Spleen (tissue), 11 donors: Measurements from ENCODE around the gene PRPF40B. TPM values are rescaled to one million over a fixed set of nuclear protein-coding genes. Genes with fewer than 3 reads are reported as not detected.

Experiments used
- DNase-seq: peaks from one replicate; pipeline ENCODE4 v3.0.0-alpha.2; 2020
- H3K27ac ChIP-seq, 8 donors: fragments of 200-600 bp; sonication (generic) in 7 of 8; 1 replicate in 4 of 8; 2 replicates in 4 of 8; pipeline versions ENCODE4 v1.5.0 to v1.8.0; 2016 to 2021; ENCODE audit warnings: inconsistent platforms in 4 of 8, mild to moderate bottlenecking in 4 of 8, moderate library complexity in 1 of 8
- H3K27me3 ChIP-seq, 7 donors: fragments of 200-600 bp; sonication (generic) in 6 of 7; replicated peaks in 1 of 7; 1 replicate in 4 of 7; 2 replicates in 3 of 7; pipeline versions ENCODE4 v1.5.0 to v1.8.0; 2016 to 2021; ENCODE audit warnings: inconsistent platforms in 3 of 7, mild to moderate bottlenecking in 1 of 7
- H3K36me3 ChIP-seq, 6 donors: fragments of 200-600 bp; sonication (generic) in 5 of 6; 1 replicate in 4 of 6; 2 replicates in 2 of 6; pipeline versions ENCODE4 v1.5.0 to v1.8.0; 2016 to 2021; ENCODE audit warnings: inconsistent platforms in 2 of 6
- H3K4me1 ChIP-seq, 6 donors: fragments of 200-600 bp; sonication (generic) in 5 of 6; 1 replicate in 3 of 6; 2 replicates in 3 of 6; pipeline versions ENCODE4 v1.5.0 to v1.8.0; 2016 to 2021; ENCODE audit warnings: inconsistent platforms in 3 of 6
- H3K4me3 ChIP-seq, 8 donors: fragments of 200-600 bp; sonication (generic) in 7 of 8; 1 replicate in 4 of 8; 2 replicates in 4 of 8; pipeline versions ENCODE4 v1.5.0 to v1.8.0; 2016 to 2021; ENCODE audit warnings: inconsistent platforms in 4 of 8, mild to moderate bottlenecking in 4 of 8, moderate library complexity in 2 of 8
- H3K9me3 ChIP-seq, 8 donors: fragments of 200-600 bp; sonication (generic) in 7 of 8; 1 replicate in 4 of 8; 2 replicates in 4 of 8; pipeline versions ENCODE4 v1.5.0 to v1.8.0; 2016 to 2021; ENCODE audit warnings: inconsistent platforms in 4 of 8
- POLR2A ChIP-seq, 3 donors: fragments of 450-650 bp; IDR thresholded peaks; one replicate each; pipeline ENCODE4 v1.5.1; 2017; ENCODE audit warnings: antibody characterized with exemption in 3 of 3, mild to moderate bottlenecking in 1 of 3
- POLR2AphosphoS5 ChIP-seq, 3 donors: sonication (generic); formaldehyde crosslinking; IDR thresholded peaks; one replicate each; pipeline ENCODE4 v1.5.1; 2017; ENCODE audit warnings: antibody characterized with exemption in 3 of 3
- WGBS, 5 donors: extraction: QIAGEN DNeasy Blood & Tissue Kit in 3 of 5; methylation state at CpG; one replicate each; pipeline versions ENCODE4 v1.1.5 to v1.1.7; 2013 to 2018; 5-methylcytosine and 5-hydroxymethylcytosine counted together
- intact Hi-C: fragments of 100-400 bp; cut with DNase I; formaldehyde crosslinking; loops from one replicate; pipeline ENCODE4 v1.15.0; 2023; ENCODE audit warnings: low total_unique reads
- polyA plus RNA-seq, 3 donors: library from polyadenylated mRNA; stranded (reverse); fragments of 200-250 nt; gene quantifications; one replicate each; pipeline ENCODE4 v1.2.1, GENCODE V29; 2013
- total RNA-seq, 7 donors: library from RNA; depleted of rRNA in 3 of 7; stranded (reverse); fragments of >200 nt in 3 of 7; fragmentation: NEBNext Ultra II Directional in 4 of 7; extraction: Animal tissue kit (Norgen Biotek cat#: 25700) in 4 of 7; gene quantifications; one replicate each; pipeline versions ENCODE4 v1.1.0 to v1.2.1, GENCODE V29; 2016 to 2021
- TF ChIP-seq, protein P1 (sequence below), 11 experiments: fragments of 200-600 bp in 7 of 11; fragments of 450-650 bp in 4 of 11; sonication (generic) in 4 of 11; IDR thresholded peaks in 8 of 11; conservative IDR thresholded peaks in 3 of 11; 1 replicate in 7 of 11; 2 replicates in 4 of 11; pipeline versions ENCODE4 v1.4.0 to v1.8.0; 2016 to 2021; ENCODE audit warnings: antibody characterized with exemption in 11 of 11, inconsistent platforms in 4 of 11, mild to moderate bottlenecking in 1 of 11
- donor health status: healthy with polysubstance abuse.
- donor health status: DM: no; HTN: no; CAD: no; lungs with moderate emphysema.
- donor health status: DM: no; HTN: no; CAD: no.
- donor health status: Bipolar disorder and iron deficiency.
- donor health status: healthy.
- donor health status: DM: no; HTN: no; CAD: no.
- donor health status: DM: yes; HTN: yes; CAD: no.

The PRPF40B gene
- total and polyA plus RNA-seq, 10 donors = 5.9 to 28.3 (median 19.0) TPM

DNA sequence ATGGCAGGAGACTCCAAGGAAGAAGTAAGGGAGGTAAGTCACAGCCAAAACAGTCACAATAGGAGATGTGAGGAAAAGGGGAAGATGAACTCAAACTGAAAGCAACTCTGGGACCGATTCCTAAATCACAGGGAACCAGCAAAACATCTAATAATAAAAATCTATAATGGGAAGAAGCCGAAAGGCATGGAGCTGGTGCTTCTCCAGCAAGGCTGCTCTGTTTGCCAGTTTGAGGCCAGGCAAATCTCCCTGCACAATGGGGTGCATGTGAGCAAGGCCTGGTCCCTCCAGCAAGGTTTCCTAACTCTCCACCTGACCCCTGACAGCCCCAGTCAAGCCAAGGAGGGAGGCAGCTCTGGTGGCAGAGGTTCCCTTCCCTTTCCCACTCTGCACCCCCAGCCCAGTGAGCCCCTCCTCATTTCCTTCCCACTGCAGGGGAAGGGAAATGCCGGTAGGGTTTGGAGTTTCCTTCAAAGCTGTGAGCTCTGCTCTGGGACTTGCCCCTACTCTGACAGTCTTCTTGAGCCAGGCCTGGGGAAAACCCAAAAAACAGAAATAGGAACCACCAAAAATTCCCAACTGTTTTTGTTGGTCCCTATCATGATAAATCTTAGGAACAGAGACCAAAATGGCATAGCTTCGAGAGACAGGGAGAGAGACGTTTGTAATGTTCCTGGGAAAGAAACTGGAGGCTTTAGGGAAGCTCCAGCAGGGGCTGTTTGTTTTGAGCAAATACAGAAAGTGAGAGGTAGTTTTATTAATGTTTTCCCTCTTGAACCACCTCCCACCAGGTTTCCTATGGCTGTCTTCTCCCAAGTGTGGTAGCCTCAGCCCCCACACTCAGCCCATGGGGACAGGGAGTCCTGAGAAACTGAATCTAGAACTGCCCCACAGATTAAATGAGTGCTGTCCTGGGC lies 49.2 kb downstream of the PRPF40B start:
- Histone ChIP-seq H3K27ac (peak overlapping the region; percentile 68 to 91 (median 83)), H3K27me3 (no peaks in the 10 kb centered on the region), H3K4me1 (peaks cover 49 to 94% (median 65%) of the 10 kb centered on the region in 6 donors), H3K4me3 (peak overlapping the region in 1 of 8 donors; percentile 35), H3K36me3 (no peaks in the 10 kb centered on the region), H3K9me3 (no peaks in the 10 kb centered on the region)
- intact Hi-C loops = no loop called here
- TF ChIP-seq POLR2A (IDR thresholded peaks at IDR 0.05) = no peak
- TF ChIP-seq POLR2AphosphoS5 (IDR thresholded peaks at IDR 0.05) = no peak
- TF ChIP-seq, protein P1, sequence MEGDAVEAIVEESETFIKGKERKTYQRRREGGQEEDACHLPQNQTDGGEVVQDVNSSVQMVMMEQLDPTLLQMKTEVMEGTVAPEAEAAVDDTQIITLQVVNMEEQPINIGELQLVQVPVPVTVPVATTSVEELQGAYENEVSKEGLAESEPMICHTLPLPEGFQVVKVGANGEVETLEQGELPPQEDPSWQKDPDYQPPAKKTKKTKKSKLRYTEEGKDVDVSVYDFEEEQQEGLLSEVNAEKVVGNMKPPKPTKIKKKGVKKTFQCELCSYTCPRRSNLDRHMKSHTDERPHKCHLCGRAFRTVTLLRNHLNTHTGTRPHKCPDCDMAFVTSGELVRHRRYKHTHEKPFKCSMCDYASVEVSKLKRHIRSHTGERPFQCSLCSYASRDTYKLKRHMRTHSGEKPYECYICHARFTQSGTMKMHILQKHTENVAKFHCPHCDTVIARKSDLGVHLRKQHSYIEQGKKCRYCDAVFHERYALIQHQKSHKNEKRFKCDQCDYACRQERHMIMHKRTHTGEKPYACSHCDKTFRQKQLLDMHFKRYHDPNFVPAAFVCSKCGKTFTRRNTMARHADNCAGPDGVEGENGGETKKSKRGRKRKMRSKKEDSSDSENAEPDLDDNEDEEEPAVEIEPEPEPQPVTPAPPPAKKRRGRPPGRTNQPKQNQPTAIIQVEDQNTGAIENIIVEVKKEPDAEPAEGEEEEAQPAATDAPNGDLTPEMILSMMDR (IDR thresholded peaks at IDR 0.05 in 8 of 11, conservative IDR thresholded peaks at IDR 0.05 in 3 of 11) = no peak
- no peak for DNase-seq
- 40 to 53% (median 45%) methylated on average over 5 of the region's 5 CpGs for WGBS, 5 donors

DNA sequence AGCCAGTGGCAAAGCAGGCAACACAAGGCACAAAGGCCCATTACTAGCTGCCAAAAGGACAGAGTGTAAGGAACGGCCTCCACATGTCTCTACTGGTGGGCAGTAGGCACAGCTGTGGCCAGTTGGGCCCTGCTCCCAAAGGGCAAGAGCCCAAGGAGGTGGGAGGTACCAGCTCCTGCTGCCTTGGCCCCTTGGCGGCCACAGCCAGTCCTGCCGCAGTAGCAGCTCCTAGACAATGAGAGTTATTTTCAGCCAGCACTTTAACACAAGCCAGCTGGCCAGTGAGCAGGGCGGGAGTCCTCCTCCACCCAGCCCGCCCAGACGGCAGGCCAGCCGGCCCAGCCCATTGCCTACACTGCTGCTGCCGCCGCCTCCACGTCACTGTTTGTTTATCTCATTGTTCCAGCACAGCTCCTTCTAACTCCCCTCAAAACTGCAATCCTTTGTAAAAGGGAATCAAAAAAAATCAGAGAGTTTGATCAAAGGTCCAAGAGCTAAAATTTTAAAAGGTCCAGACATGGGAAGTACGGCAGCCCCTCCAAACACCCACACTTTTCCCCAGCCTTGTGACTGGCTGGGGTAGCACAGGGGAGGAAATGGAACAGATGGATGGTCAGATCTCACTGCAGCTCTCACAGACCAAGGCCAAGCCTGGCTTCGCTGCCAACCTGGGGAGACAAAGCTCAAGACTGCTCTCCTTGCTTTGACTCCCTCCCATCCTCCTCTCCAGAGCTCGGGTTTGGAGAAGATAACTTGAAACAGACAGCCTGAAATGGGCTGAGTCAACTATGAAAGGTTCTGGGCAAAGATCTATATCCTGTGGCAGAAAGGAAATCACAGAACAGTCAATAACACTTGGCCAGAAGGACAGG lies 50.3 kb downstream of the PRPF40B start:
- intact Hi-C loops = no loop called here

GRCh38 chr12:49674318-49674981 lies 51.1 kb downstream of the PRPF40B start:
- Histone ChIP-seq H3K4me1 (peaks cover 43 to 75% (median 55%) of the 10 kb centered on the region in 6 donors), H3K36me3 (no peaks in the 10 kb centered on the region), H3K4me3 (no peak overlapping the region), H3K9me3 (no peaks in the 10 kb centered on the region), H3K27me3 (no peaks in the 10 kb centered on the region), H3K27ac (peak overlapping the region; percentile 68 to 91 (median 83))
- DNase-seq = no peak
- 54 to 68% (median 57%) methylated on average over 4 of the region's 4 CpGs for WGBS, 5 donors
- intact Hi-C loops = no loop called here
- no peak for TF ChIP-seq POLR2A (IDR thresholded peaks at IDR 0.05)
- no peak for TF ChIP-seq POLR2AphosphoS5 (IDR thresholded peaks at IDR 0.05)
- TF ChIP-seq, protein P1 (IDR thresholded peaks at IDR 0.05 in 8 of 11, conservative IDR thresholded peaks at IDR 0.05 in 3 of 11) = no peak

More for the DNA sequence above, 50.3 kb downstream of the PRPF40B start:
- peak overlapping the region; percentile 68 to 91 (median 83) for H3K27ac ChIP-seq
- peaks cover 49 to 82% (median 60%) of the 10 kb centered on the region in 6 donors for H3K4me1 ChIP-seq
- H3K4me3 ChIP-seq = no peak overlapping the region
- 41 to 74% (median 52%) methylated on average over 13 of the region's 13 CpGs for WGBS, 5 donors
- peak; percentile 86 for DNase-seq
- no peaks in the 10 kb centered on the region for H3K27me3 ChIP-seq
- no peak for TF ChIP-seq POLR2A (IDR thresholded peaks at IDR 0.05)
- TF ChIP-seq POLR2AphosphoS5 (IDR thresholded peaks at IDR 0.05) = peak; percentile 79 to 89 (median 86)
- TF ChIP-seq, protein P1 (IDR thresholded peaks at IDR 0.05 in 8 of 11, conservative IDR thresholded peaks at IDR 0.05 in 3 of 11) = peak in 8 of 11 experiments; percentile 25 to 60 (median 42)
- H3K36me3 ChIP-seq = no peaks in the 10 kb centered on the region
- H3K9me3 ChIP-seq = no peaks in the 10 kb centered on the region
